ENCODE measurements around the gene GRPEL1. TPM values are rescaled to one million over a fixed set of nuclear protein-coding genes. Genes with fewer than 3 reads are reported as not detected.

GRPEL1 gene
- total and polyA plus RNA-seq, 2 of the 4 experiments (the other 2 are of a cell fraction), result 33.0 to 33.9 TPM

- H3K4ac ChIP-seq (ENCODE audit: low read depth, low read length), result no peak overlapping the region
- intact Hi-C loops (cut with micrococcal nuclease) (no loop called here), dilution Hi-C loops (cut with HindIII; ENCODE audit: low sequenced_read_pairs, unreplicated experiment) (no loop called here), in situ Hi-C loops (cut with MboI; ENCODE audit: low sequenced_read_pairs) (no loop called here)
- H4K5ac ChIP-seq (ENCODE audit: low read depth, low read length), result no peak overlapping the region
- H3K79me1 ChIP-seq (ENCODE audit: low read depth in 1 of 2, low read length in 2 of 2), result peaks cover 9 to 44% of the 10 kb centered on the region in 2 experiments; a peak in 3 of 4 replicates
- no peak overlapping the region for H3K4me3 ChIP-seq (ENCODE audit: insufficient read depth, low read depth, low read length)
- H3K18ac ChIP-seq (ENCODE audit: low read depth, low read length), result no peak overlapping the region
- WGBS, 2 experiments (ENCODE audit: extremely low coverage in 2 of 2, insufficient read length in 1 of 2), result 100% methylated on average over 2 to 3 of the region's 7 CpGs
- DNase-seq, result no peak
- peaks cover 17% of the 10 kb centered on the region for H3K9me1 ChIP-seq (ENCODE audit: insufficient read depth, low read length)
- no peak overlapping the region for H3K56ac ChIP-seq (ENCODE audit: extremely low read depth, insufficient read depth, low read length)
- no peak overlapping the region for H2BK120ac ChIP-seq (ENCODE audit: low read depth, low read length)
- no peak overlapping the region for H2BK20ac ChIP-seq (ENCODE audit: low read depth, low read length)
- TF ChIP-seq USF2 (IDR thresholded peaks at IDR 0.05; ENCODE audit: low read depth, low read length), result no peak
- TF ChIP-seq RCOR1 (IDR thresholded peaks at IDR 0.05; ENCODE audit: insufficient replicate concordance, low read length), result no peak
- no peak for TF ChIP-seq RAD21 (IDR thresholded peaks at IDR 0.05; ENCODE audit: low read length)
- TF ChIP-seq POLR2A (IDR thresholded peaks at IDR 0.05; ENCODE audit: low read depth, low read length), result no peak
- TF ChIP-seq MAFK (IDR thresholded peaks at IDR 0.05; ENCODE audit: low read depth, low read length), result no peak
- no peak for TF ChIP-seq NFE2L2 (IDR thresholded peaks at IDR 0.05; ENCODE audit: low read depth, low read length)
- no peak for TF ChIP-seq MAZ (IDR thresholded peaks at IDR 0.05; ENCODE audit: borderline replicate concordance, low read depth, low read length)
- no peak for TF ChIP-seq RFX5 (IDR thresholded peaks at IDR 0.05; ENCODE audit: low read depth, low read length)
- no peak for TF ChIP-seq CEBPB (IDR thresholded peaks at IDR 0.05; ENCODE audit: low read depth, low read length)
- TF ChIP-seq ELK1 (IDR thresholded peaks at IDR 0.05; ENCODE audit: borderline replicate concordance, low read depth, low read length), result no peak
- no peak for TF ChIP-seq CHD1 (IDR thresholded peaks at IDR 0.05; ENCODE audit: low read depth, low read length)
- no peak for TF ChIP-seq CTCF (conservative IDR thresholded peaks at IDR 0.05; ENCODE audit: low read depth, low read length)
- peak overlapping the region; percentile 79 for H2BK5ac ChIP-seq (ENCODE audit: low read depth, low read length, poor library complexity, severe bottlenecking)
- ChIA-PET CTCF (no interaction called here), POLR2A (ENCODE audit: unreplicated experiment) (no interaction called here)
- H3K9me3 ChIP-seq (ENCODE audit: control insufficient read depth, insufficient read depth, low read length), result no peaks in the 10 kb centered on the region
- BruUV-seq (replicated peaks), result no TSS peak
- H2BK15ac ChIP-seq (ENCODE audit: low read depth, low read length), result no peak overlapping the region
- no peak for ATAC-seq (ENCODE audit: low read depth)
- no peak overlapping the region for H2AK9ac ChIP-seq (replicated peaks; ENCODE audit: low read depth, low read length, poor library complexity)
- no peak overlapping the region for H3K27ac ChIP-seq (ENCODE audit: insufficient read depth, low read length)
- peaks cover 60% of the 10 kb centered on the region for H3K36me3 ChIP-seq (ENCODE audit: control insufficient read depth, insufficient read depth, low read length)
- no peak overlapping the region for H3K4me2 ChIP-seq (ENCODE audit: low read depth, low read length)
- no peaks in the 10 kb centered on the region for H3K27me3 ChIP-seq (ENCODE audit: control insufficient read depth, insufficient read depth, low read length)
- H3K23ac ChIP-seq (ENCODE audit: low read depth, low read length), result no peak overlapping the region
- no peak overlapping the region; the same call in 1 of the 2 replicates for H3K14ac ChIP-seq (replicated peaks; ENCODE audit: low read depth, low read length)
- peaks cover 5% of the 10 kb centered on the region for H3K4me1 ChIP-seq (ENCODE audit: control insufficient read depth, insufficient read depth, low read length)
- no peak overlapping the region for H3K9ac ChIP-seq (ENCODE audit: low read depth, low read length)
- no peak overlapping the region for H2AFZ ChIP-seq (replicated peaks; ENCODE audit: low read length, poor library complexity)
- H4K20me1 ChIP-seq (ENCODE audit: insufficient read depth, low read length), result no peaks in the 10 kb centered on the region; the same call in 1 of the 2 replicates
- no peak overlapping the region for H4K91ac ChIP-seq (ENCODE audit: insufficient read depth, low read depth, low read length)
- peak overlapping the region; percentile 54; the same call in 1 of the 2 replicates for H2AK5ac ChIP-seq (ENCODE audit: low read depth, low read length)
- no peak overlapping the region for H4K8ac ChIP-seq (ENCODE audit: low read depth in 2 of 2, low read length in 2 of 2)
These were observed 40.6 kb downstream of the GRPEL1 start for GRCh38 chr4:7027284-7027683.

Data from IMR-90 (cell line).